Mesenchymal stem cell (in vitro differentiated cells and primary cell): ENCODE results near the gene REC114.
A peak's percentile ranks its signal among the peaks of the same experiment; 100 is the strongest.

Experiments
- DNase-seq: peaks from one replicate; pipeline ENCODE4 v3.0.0-alpha.2; 2013
- H2AFZ ChIP-seq: one replicate; pipeline ENCODE4 v1.6.1; 2013; ENCODE audit warnings: low read depth, mild to moderate bottlenecking, control low read depth, inconsistent platforms, low read length, moderate library complexity
- H2AK5ac ChIP-seq: 2 replicates; pipeline ENCODE4 v1.6.1; 2013; ENCODE audit warnings: low read length, moderate library complexity, mild to moderate bottlenecking, inconsistent platforms; ENCODE audit not compliant: severe bottlenecking
- H2BK120ac ChIP-seq: one replicate; pipeline ENCODE4 v1.6.1; 2013; ENCODE audit warnings: low read depth, mild to moderate bottlenecking, inconsistent platforms, low read length, moderate library complexity
- H2BK12ac ChIP-seq, 2 experiments: one replicate each; pipeline ENCODE4 v1.6.1; 2013; ENCODE audit warnings: inconsistent platforms in 2 of 2, low read length in 2 of 2, mild to moderate bottlenecking in 2 of 2, moderate library complexity in 2 of 2, control low read depth in 1 of 2
- H2BK15ac ChIP-seq: one replicate; pipeline ENCODE4 v1.6.1; 2013; ENCODE audit warnings: mild to moderate bottlenecking, low read depth, inconsistent platforms; ENCODE audit not compliant: poor library complexity, severe bottlenecking
- H2BK5ac ChIP-seq: 2 replicates; pipeline ENCODE4 v1.6.1; 2013; ENCODE audit warnings: low read depth, mild to moderate bottlenecking, low read length, control low read depth, inconsistent platforms; ENCODE audit not compliant: poor library complexity, severe bottlenecking
- H3K14ac ChIP-seq, 2 experiments: one replicate each; pipeline ENCODE4 v1.6.1; 2013; ENCODE audit warnings: inconsistent platforms in 2 of 2, low read length in 2 of 2, control low read depth in 1 of 2, mild to moderate bottlenecking in 1 of 2, moderate library complexity in 1 of 2
- H3K18ac ChIP-seq, 2 experiments: one replicate each; pipeline ENCODE4 v1.6.1; 2013; ENCODE audit warnings: inconsistent platforms in 2 of 2, low read length in 2 of 2, control low read depth in 1 of 2, low read depth in 1 of 2, mild to moderate bottlenecking in 1 of 2
- H3K23ac ChIP-seq, 2 experiments: one replicate each; pipeline ENCODE4 v1.6.1; 2013; ENCODE audit warnings: inconsistent platforms in 2 of 2, low read length in 2 of 2, mild to moderate bottlenecking in 2 of 2, moderate library complexity in 2 of 2, control low read depth in 1 of 2
- H3K27ac ChIP-seq: 2 replicates; pipeline ENCODE4 v1.5.1; 2013; ENCODE audit warnings: mild to moderate bottlenecking, moderate library complexity, low read length, control low read depth, inconsistent platforms; ENCODE audit not compliant: poor library complexity, severe bottlenecking
- H3K27me3 ChIP-seq, 2 experiments: 2 replicates each; pipeline versions ENCODE4 v1.6.1 to v1.7.0; 2013; ENCODE audit warnings: low read length in 2 of 2, mild to moderate bottlenecking in 2 of 2, moderate library complexity in 2 of 2, control low read depth in 1 of 2, inconsistent platforms in 1 of 2; ENCODE audit not compliant: control insufficient read depth in 1 of 2, insufficient read depth in 1 of 2
- H3K36me3 ChIP-seq, 2 experiments: 2 replicates each; pipeline versions ENCODE4 v1.6.1 to v1.7.0; 2013; ENCODE audit warnings: low read length in 2 of 2, control low read depth in 1 of 2, inconsistent platforms in 1 of 2, low read depth in 1 of 2, mild to moderate bottlenecking in 1 of 2; ENCODE audit not compliant: insufficient read depth in 2 of 2, control insufficient read depth in 1 of 2
- H3K4ac ChIP-seq, 2 experiments: one replicate each; pipeline ENCODE4 v1.6.1; 2013; ENCODE audit warnings: inconsistent platforms in 2 of 2, low read length in 2 of 2, mild to moderate bottlenecking in 2 of 2, moderate library complexity in 2 of 2, control low read depth in 1 of 2, low read depth in 1 of 2
- H3K4me1 ChIP-seq: 2 replicates; pipeline ENCODE4 v1.6.1; 2013; ENCODE audit warnings: low read depth, low read length, control low read depth; ENCODE audit not compliant: control insufficient read depth, insufficient read depth
- H3K4me2 ChIP-seq: 2 replicates; pipeline ENCODE4 v1.6.1; 2013; ENCODE audit warnings: low read length, mild to moderate bottlenecking, inconsistent platforms; ENCODE audit not compliant: poor library complexity, severe bottlenecking
- H3K4me3 ChIP-seq, 2 experiments: 2 replicates each; pipeline versions ENCODE4 v1.5.1 to v1.7.0; 2013; ENCODE audit warnings: low read length in 2 of 2, mild to moderate bottlenecking in 2 of 2, control low read depth in 1 of 2, low read depth in 1 of 2; ENCODE audit not compliant: insufficient read depth in 1 of 2
- H3K79me1 ChIP-seq: replicated peaks from 2 replicates; pipeline ENCODE4 v1.6.1; 2013; ENCODE audit warnings: mild to moderate bottlenecking, control low read depth, low read length, inconsistent platforms; ENCODE audit not compliant: poor library complexity, severe bottlenecking
- H3K9ac ChIP-seq: 2 replicates; pipeline ENCODE4 v1.7.0; 2013; ENCODE audit warnings: mild to moderate bottlenecking, low read length, moderate library complexity
- H3K9me3 ChIP-seq: 2 replicates; pipeline ENCODE4 v1.7.0; 2013; ENCODE audit warnings: mild to moderate bottlenecking, low read length; ENCODE audit not compliant: control insufficient read depth
- H4K8ac ChIP-seq: one replicate; pipeline ENCODE4 v1.6.1; 2013; ENCODE audit warnings: inconsistent platforms, mild to moderate bottlenecking, low read length, moderate library complexity
- H4K91ac ChIP-seq: one replicate; pipeline ENCODE4 v1.6.1; 2013; ENCODE audit warnings: mild to moderate bottlenecking, low read length, inconsistent platforms
- WGBS: methylation state at CpG from one replicate; pipeline ENCODE4 v1.1.7; 2013; ENCODE audit warnings: mixed read lengths; 5-methylcytosine and 5-hydroxymethylcytosine counted together

REC114 gene

DNA sequence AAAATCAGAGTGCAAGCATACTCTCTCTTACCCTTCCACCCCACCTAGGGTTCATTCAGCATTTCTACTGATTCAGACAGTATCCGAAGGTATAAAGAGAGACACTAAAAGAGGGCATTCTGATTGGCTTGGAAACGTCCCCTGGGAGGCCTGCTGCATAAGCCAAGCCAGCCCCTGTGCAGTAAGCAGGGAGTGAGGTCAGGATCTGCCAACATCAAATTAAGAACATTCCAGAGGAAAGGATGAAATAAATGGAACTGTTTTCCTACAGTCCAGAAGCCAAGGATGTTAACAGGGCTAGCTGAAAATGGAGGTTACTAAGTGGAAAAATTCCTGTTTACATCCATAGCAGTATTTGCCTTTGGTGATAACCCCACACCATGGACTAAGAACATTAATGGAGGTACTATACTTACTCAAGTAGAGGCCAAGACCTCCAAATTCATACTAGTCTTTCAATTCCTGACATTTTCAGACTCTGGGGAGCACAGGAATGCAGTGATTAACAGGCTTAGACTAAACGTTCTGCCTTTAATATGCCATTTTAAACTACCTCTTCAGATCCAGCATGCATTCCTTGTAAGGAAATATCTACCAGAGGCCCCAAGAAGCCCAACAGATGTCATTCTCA, 155.7 kb downstream of the REC114 start:
- Histone ChIP-seq H3K18ac (no peak overlapping the region), H3K4me3 (no peak overlapping the region), H3K36me3 (peaks cover 1 to 4% of the 10 kb centered on the region in 2 experiments), H4K91ac (no peak overlapping the region), H3K14ac (no peak overlapping the region), H3K27me3 (no peaks in the 10 kb centered on the region), H3K9me3 (no peaks in the 10 kb centered on the region), H2BK12ac (no peak overlapping the region), H3K27ac (peak overlapping the region; percentile 34), H2BK120ac (no peak overlapping the region), H3K23ac (no peak overlapping the region), H3K4ac (no peak overlapping the region), H2AK5ac (no peak overlapping the region), H2BK15ac (no peak overlapping the region), H3K4me2 (no peak overlapping the region), H3K4me1 (peaks cover 12% of the 10 kb centered on the region), H2BK5ac (no peak overlapping the region), H3K79me1 (peaks cover 24% of the 10 kb centered on the region), H2AFZ (no peak overlapping the region), H3K9ac (peak overlapping the region; percentile 48), H4K8ac (no peak overlapping the region)
- peak; percentile 29 for DNase-seq
- 54% methylated on average over 3 of the region's 3 CpGs for WGBS

DNA sequence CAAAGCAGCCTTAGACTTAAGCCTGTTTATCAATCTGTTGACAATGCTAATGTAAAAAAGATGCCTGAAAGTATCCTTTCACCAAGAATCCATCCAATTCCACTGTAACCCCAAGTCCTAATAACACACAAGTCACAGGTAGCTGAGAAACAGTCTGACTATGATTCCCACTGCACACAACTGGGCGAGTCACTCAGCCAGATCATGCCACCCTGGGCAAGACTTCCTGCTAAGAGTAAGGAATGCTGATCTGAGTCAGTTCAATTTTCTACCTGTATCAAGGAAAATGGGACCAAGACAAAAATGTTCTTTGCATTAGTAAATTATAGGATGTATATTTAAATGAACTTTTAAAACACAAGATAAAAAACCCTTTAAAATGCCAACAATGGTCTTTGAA, 157.0 kb downstream of the REC114 start:
- H2BK5ac ChIP-seq, result no peak overlapping the region
- H2BK15ac ChIP-seq, result no peak overlapping the region
- no peaks in the 10 kb centered on the region for H3K9me3 ChIP-seq
- H3K27me3 ChIP-seq, result no peaks in the 10 kb centered on the region
- H2BK12ac ChIP-seq, result no peak overlapping the region
- peak overlapping the region in 1 of 2 experiments; percentile 24 for H3K4ac ChIP-seq
- H3K79me1 ChIP-seq, result peaks cover 19% of the 10 kb centered on the region
- H3K23ac ChIP-seq, result no peak overlapping the region
- no peak overlapping the region for H3K4me3 ChIP-seq
- H3K4me2 ChIP-seq, result no peak overlapping the region
- H2BK120ac ChIP-seq, result no peak overlapping the region
- no peak overlapping the region for H2AFZ ChIP-seq
- no peak overlapping the region for H3K14ac ChIP-seq
- peak; percentile 26 for DNase-seq
- peaks cover 4 to 10% of the 10 kb centered on the region in 2 experiments for H3K36me3 ChIP-seq
- no peak overlapping the region for H3K18ac ChIP-seq
- peak overlapping the region; percentile 44 for H3K27ac ChIP-seq
- no peak overlapping the region for H4K91ac ChIP-seq
- H2AK5ac ChIP-seq, result no peak overlapping the region
- no peak overlapping the region for H4K8ac ChIP-seq
- 83% methylated on average over 1 of the region's 1 CpG for WGBS
- H3K9ac ChIP-seq, result peak overlapping the region; percentile 8
- H3K4me1 ChIP-seq, result peaks cover 15% of the 10 kb centered on the region

DNA sequence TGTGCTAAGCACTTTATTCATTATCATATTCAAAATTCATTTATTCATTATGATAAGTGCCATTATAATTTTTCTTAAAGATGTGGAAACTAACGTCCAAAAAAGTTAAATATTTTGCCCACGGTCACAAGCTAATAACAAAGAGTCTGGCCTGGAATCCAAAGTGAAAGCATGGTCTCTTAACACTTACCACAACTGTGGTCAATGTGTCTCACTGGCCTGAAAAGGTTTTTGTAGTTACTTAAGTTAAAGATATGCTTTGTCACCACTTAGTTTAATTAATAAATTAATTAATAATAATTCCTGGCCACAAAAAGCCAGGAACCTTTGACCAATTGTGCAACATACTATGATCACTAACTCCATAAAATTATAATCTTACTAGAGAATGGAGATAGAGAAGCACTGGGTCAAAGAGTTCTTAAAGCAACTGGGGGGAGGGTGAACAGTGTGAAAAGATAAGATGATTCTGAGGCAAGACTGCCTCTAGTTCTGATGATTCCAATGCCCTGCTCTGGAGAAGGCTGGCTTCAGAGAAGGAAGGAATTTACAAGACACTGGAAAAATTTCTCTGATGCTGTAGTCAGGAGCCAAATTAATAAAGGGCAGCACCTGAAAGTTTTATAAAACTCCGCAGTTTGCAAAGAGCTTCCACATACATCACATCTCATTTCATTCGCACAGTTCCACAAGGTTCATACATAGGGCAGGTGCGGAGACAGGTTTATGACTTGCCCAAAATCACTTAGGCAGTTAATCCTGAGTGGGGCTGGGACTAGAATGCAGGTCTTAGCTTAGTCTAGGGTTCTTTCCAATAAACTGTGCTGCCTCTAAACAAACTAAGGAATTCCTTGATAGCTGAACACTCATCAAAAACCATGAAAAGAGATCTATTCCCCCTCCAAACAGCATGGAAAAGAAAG, 157.7 kb downstream of the REC114 start:
- no peaks in the 10 kb centered on the region for H3K27me3 ChIP-seq
- H3K9ac ChIP-seq, result peak overlapping the region; percentile 8
- peaks cover 16% of the 10 kb centered on the region for H3K79me1 ChIP-seq
- H3K23ac ChIP-seq, result no peak overlapping the region
- H2AK5ac ChIP-seq, result peak overlapping the region; percentile 88
- no peak overlapping the region for H3K4me2 ChIP-seq
- H4K8ac ChIP-seq, result no peak overlapping the region
- H2BK120ac ChIP-seq, result no peak overlapping the region
- no peaks in the 10 kb centered on the region for H3K9me3 ChIP-seq
- H3K14ac ChIP-seq, result no peak overlapping the region
- H3K18ac ChIP-seq, result peak overlapping the region in 1 of 2 experiments; percentile 42
- peak; percentile 35 for DNase-seq
- peaks cover 4 to 10% of the 10 kb centered on the region in 2 experiments for H3K36me3 ChIP-seq
- H3K4ac ChIP-seq, result no peak overlapping the region
- H3K4me1 ChIP-seq, result peaks cover 15% of the 10 kb centered on the region
- H4K91ac ChIP-seq, result no peak overlapping the region
- H3K4me3 ChIP-seq, result no peak overlapping the region
- no peak overlapping the region for H2BK5ac ChIP-seq
- H3K27ac ChIP-seq, result no peak overlapping the region
- H2AFZ ChIP-seq, result no peak overlapping the region
- WGBS, result 95% methylated on average over 5 of the region's 5 CpGs
- H2BK12ac ChIP-seq, result no peak overlapping the region
- H2BK15ac ChIP-seq, result no peak overlapping the region
